GM20000 (cell line): Measurements from ENCODE around the gene ADCY2.

Experiments
- DNase-seq: peaks from one replicate; pipeline ENCODE4 v3.0.0; 2012; ENCODE audit warnings: low spot score
- CTCF ChIP-seq: IDR thresholded peaks from 2 replicates; pipeline ENCODE4 v1.5.1; 2012; ENCODE audit warnings: mild to moderate bottlenecking, control low read depth; ENCODE audit errors: extremely low read depth, missing control alignments

ADCY2 gene

DNA sequence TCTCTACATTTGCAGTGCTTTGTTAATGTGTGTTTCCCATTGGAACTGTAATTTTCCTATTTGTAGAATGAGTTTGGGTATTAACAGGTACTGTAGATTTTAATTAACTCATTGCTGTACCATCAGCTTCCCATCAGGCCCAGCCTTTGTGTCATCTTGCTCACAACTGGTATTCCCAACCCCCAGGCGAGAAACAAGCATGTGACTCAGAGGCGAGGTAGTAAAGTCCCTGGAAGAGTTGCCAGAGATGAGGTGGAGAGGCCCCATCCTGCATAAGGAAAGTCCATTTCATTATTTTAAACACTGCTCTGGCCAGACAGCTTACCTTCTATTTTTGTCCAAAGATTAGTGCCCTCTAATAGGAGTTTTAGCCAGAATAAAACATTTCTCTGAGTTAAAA is 29.9 kb downstream of the ADCY2 start:
- DNase-seq = no peak
- TF ChIP-seq CTCF = no peak

DNA sequence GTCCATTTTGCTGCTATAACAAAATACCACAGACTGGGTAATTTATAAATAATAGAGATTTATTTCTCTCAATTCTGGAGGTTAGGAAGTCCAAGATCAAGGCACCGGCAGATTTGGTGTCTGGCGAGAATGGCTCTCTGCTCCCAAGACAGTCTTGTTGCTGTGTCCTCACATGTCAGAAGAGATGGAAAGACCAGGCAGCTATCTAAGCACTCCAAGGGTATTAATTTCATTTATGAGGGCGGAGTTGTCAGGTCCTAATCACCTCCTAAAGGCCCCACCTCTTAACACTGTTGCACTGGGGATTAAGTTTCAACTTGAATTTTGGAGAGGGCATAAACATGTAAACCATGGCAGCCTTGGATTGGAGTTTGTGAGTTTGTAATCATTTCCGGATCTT is 30.3 kb downstream of the ADCY2 start:
- TF ChIP-seq CTCF = no peak
- no peak for DNase-seq

GRCh38 chr5:7434914-7435313 is 39.0 kb downstream of the ADCY2 start:
- no peak for DNase-seq
- no peak for TF ChIP-seq CTCF

DNA sequence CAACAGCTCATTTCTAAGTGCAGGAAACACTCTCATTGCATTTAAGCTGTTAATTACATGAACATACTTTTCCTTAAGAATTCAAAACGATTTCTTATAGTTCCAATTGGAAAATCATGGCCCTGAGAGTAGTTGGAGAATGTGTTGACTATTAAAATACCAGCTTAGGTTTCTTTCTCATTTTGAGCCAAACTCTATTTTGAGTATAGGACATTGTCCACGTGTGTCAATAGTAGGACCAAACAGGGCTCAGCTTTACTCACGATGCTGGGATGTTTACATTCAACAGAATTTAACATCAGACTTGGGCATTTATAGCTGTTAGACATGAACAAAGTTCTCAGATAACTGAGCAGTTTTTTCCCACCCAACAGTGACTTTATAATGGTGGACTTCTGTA is 39.6 kb downstream of the ADCY2 start:
- no peak for DNase-seq

DNA sequence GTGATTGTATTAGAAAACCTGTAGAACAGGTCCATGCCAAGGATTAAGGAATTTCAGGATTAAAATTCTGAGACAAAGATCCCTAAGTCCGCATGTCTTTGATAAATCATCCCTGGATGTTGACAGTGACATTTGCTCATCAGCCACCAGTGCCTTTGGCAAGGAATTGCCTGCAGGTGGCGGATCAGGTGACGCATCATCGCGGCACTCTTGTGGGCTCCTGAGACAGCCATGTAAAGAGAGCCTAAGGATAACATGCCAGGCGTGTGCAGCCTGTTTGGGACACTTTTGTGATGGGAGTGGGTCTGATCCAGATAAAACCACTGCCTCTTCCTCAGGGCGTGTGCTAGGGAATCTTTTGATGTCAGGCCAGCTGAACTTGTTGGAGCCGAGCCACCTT is 40.6 kb downstream of the ADCY2 start:
- no peak for DNase-seq
- TF ChIP-seq CTCF = no peak

More for the DNA sequence above, 39.6 kb downstream of the ADCY2 start:
- TF ChIP-seq CTCF = no peak

- no peak for TF ChIP-seq CTCF
- no peak for DNase-seq
These were observed 41.9 kb downstream of the ADCY2 start for GRCh38 chr5:7437836-7438235.

DNA sequence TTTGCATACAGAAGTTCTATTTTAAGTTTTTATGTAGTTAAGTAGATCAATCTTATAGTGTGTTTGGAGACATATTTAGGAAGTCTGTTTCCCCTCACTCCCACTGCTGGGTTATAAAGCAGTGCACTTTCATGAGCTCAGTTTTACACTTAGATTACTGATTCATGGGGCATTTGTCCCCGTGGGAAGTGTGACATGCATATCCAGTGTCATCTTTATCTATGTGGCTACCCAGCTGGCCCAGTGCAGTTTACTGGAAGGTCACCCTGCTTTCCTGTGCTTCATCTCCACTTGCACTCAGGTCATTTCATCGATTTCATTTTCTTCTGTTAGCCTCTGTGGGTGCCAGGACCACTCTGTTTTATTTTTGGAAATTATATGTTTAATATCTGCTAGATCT is 49.1 kb downstream of the ADCY2 start:
- no peak for DNase-seq
- TF ChIP-seq CTCF = no peak
